ENCODE data around the gene ADM2.

ADM2 gene

DNA sequence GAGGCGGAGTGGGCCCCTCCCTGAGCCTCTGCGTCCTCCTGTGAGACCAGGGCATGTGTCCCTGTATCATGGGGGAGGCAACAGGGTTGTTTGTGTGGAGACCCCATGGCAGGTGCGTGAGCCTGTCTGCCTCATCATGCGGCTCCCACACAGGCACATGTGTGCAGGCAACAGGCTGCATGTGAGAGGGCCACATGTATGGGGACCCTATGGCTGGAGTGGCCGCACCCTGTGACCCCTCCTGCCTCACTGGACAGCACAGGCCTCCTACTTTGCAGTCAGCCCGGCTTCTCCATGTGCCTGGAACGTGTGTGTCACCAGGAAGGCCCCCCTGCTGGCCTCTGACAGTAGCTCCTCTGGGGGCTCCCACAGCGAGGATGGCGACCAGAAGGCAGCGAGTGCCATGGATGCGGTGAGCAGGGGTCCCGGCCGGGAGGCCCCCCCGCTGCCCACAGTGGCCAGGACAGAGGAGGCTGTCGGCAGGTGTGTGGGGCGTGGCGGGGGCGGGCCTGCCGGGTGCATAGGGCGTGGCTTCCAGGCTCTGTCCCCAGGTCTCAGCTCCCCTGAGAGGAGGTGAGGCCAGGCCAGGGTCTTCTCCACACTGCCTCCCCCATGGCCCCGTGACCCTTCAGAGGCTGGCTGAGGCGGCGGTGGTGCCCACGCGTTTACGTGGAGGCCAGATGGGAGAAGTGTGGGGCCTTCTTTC lies 40.6 kb upstream of the ADM2 start:
- H3K27ac ChIP-seq: peak overlapping the region; percentile 57
- DNase-seq (ENCODE audit: low spot score): no peak
- POLR2A ChIA-PET (ENCODE audit: low non-redundant PET): no interaction called here
- TF ChIP-seq, protein P1, sequence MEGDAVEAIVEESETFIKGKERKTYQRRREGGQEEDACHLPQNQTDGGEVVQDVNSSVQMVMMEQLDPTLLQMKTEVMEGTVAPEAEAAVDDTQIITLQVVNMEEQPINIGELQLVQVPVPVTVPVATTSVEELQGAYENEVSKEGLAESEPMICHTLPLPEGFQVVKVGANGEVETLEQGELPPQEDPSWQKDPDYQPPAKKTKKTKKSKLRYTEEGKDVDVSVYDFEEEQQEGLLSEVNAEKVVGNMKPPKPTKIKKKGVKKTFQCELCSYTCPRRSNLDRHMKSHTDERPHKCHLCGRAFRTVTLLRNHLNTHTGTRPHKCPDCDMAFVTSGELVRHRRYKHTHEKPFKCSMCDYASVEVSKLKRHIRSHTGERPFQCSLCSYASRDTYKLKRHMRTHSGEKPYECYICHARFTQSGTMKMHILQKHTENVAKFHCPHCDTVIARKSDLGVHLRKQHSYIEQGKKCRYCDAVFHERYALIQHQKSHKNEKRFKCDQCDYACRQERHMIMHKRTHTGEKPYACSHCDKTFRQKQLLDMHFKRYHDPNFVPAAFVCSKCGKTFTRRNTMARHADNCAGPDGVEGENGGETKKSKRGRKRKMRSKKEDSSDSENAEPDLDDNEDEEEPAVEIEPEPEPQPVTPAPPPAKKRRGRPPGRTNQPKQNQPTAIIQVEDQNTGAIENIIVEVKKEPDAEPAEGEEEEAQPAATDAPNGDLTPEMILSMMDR (conservative IDR thresholded peaks at IDR 0.05; ENCODE audit: low read depth): no peak
- CTCF ChIA-PET: interaction anchor here (0.7 kb wide), 1 partner anchor 179 kb away, joined by 3 read pairs; the partner anchor contains the start of gene MAPK12

DNA sequence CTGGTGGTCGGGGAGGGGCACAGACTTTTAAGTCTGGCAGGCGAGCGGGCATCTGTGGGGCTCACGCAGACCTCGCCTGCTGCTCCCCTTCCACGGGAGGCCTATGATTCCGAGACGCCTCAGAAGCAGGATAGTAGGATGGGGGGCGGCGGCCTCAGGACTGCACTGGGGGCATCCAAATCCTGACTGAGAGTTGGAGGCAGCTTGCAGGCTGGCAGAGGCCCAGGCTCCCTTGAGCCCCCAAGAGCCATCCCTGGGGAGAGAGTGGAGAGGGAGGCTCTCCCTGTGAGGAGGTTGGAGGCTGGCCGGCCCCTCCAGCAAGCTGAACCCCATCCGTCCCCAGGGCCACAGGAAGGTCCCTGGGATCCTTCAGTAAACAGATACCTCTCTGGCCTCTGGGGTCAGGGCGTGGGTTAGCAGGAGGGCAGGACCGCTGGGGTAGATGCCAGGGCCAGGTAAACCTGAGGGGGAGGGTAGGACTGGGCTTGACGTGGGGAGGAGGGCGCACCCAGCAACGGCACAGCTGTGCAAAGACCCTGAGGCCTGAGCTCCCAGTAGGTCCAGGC lies 39.8 kb upstream of the ADM2 start:
- DNase-seq (ENCODE audit: low spot score): no peak
- H3K27ac ChIP-seq: peak overlapping the region; percentile 57
- ChIA-PET POLR2A (ENCODE audit: low non-redundant PET) (no interaction called here), CTCF (interaction anchor here (0.7 kb wide), 1 partner anchor 180 kb away, joined by 3 read pairs; the partner anchor contains the start of gene MAPK12)
- TF ChIP-seq, protein P1 (conservative IDR thresholded peaks at IDR 0.05; ENCODE audit: low read depth): no peak

DNA sequence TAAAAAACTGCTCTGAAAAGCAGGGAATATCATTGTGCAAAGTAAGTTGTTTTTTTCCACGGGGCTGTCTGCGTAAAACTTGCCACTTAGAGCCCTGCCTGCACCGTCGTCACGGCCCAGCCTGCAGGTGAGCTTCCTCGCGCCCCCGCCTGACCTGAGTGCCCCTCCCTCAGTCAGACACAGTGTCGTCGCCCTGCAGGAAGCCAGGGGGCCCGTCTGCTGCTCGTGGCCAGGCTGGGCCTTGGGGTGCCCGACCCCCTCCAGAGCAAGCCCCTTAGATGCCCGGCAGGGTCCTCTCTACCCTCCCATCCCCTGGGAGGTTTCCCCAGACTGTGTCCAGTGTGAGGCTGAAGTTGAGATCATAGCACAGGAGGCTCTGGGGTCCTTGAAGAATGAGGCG lies 38.1 kb upstream of the ADM2 start:
- DNase-seq (ENCODE audit: low spot score): no peak
- CTCF ChIA-PET: no interaction called here
- peak overlapping the region; percentile 57 for H3K27ac ChIP-seq
- POLR2A ChIA-PET (ENCODE audit: low non-redundant PET): no interaction called here
- TF ChIP-seq, protein P1 (conservative IDR thresholded peaks at IDR 0.05; ENCODE audit: low read depth): no peak

DNA sequence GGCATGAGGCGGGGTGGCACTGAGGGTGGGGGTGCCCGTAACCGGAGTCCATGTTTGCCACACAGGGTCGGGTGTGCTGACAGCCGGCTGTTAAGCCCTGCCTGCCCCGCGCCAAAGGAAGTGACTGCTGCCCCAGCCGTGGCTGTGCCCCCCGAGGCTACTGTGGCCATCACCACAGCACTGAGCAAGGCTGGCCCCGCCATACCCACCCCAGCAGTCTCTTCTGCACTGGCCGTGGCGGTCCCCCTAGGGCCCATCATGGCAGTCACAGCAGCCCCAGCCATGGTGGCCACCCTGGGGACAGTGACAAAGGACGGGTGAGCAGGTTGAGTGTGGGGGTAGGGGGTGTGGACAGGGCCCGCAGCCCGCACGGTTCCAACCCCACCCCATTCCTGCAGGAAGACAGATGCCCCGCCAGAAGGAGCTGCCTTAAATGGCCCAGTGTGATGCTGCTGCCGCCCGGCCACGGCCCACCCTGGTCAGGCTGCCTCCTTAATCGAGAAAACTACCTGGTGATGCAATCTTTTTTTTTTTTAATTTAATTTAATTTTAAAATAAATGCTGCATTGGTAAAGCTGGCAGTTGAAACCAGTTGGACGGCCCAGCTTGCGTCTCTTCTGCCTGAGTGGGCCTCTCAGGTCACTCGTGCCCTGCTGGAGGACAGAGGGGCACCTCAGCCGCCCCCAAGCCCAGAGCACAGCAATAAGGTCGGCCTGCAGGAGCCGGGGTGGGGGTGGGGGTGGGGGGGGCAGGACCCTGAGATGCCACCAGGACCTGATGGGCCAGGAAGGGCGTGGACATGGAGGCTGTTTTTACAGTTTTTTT lies 37.3 kb upstream of the ADM2 start:
- H3K27ac ChIP-seq: peak overlapping the region; percentile 57
- POLR2A ChIA-PET (ENCODE audit: low non-redundant PET): interaction anchor here (0.6 kb wide), 1 partner anchor 254 kb away, joined by 4 read pairs; no protein-coding TSS in a partner anchor

DNA sequence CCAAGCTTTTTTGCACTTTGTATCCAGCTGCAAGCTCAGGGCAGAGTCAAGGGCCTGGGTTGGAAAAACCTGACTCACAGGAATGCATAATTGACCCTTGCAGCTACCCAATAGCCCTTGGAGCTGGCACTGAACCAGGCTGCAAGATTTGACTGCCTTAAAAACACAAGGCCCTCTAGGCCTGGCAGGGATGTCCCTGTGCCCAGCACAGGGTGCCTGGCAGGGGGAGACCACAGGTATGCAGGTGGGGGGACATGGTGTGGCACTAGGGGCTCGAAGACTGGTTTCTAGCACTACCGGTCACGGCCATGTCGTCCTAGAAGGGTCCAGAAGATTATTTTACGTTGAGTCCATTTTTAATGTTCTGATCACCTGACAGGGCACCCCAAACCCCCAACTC lies 36.7 kb upstream of the ADM2 start:
- DNase-seq (ENCODE audit: low spot score): no peak
- TF ChIP-seq, protein P1 (conservative IDR thresholded peaks at IDR 0.05; ENCODE audit: low read depth): no peak
- CTCF ChIA-PET: no interaction called here
- POLR2A ChIA-PET (ENCODE audit: low non-redundant PET): interaction anchor here (0.6 kb wide), 1 partner anchor 254 kb away, joined by 4 read pairs; no protein-coding TSS in a partner anchor
- H3K27ac ChIP-seq: peak overlapping the region; percentile 57

More for the DNA sequence above, 37.3 kb upstream of the ADM2 start:
- CTCF ChIA-PET: no interaction called here
- TF ChIP-seq, protein P1 (conservative IDR thresholded peaks at IDR 0.05; ENCODE audit: low read depth): no peak
- no peak for DNase-seq (ENCODE audit: low spot score)
